Central memory CD4-positive, alpha-beta T cell (primary cell): ENCODE results near the gene PCTP.

ENCODE experiments used
- DNase-seq: peaks from one replicate; pipeline ENCODE4 v3.0.0; 2022

PCTP gene

DNA sequence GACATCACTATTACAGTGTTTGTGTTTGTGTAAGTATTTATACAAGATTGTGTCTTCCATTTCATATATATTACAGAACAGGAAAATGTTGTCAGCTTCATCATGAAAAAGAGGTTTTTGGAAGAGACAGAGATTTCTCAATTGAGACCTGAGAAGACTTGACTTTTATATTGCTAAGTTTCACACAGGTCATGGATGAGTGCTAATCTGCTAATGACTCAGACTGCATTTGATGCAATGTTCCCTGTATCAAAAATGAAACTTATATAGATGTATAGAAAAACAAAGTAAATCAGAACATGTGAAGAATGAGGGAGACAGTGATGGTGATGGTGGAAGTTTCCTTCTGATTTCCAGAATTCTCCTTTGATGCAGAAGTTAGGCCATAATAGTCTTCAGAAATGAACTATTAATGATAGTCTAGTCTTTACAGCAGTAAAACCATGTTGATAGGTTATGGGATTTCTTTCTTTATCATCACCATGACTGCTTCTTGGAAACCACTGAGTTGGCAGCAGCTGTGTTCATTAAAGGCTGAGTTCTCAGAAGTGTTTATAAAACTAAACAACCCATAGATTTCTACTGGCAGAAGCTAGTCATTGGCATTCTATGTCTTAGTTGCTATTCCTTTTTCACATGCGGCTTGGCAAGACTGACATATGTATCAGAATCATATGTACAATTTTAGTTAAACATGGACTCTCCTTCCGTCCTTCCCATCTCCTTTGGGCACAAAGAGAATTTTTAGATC, 56.1 kb downstream of the PCTP start:
- no peak for DNase-seq

DNA sequence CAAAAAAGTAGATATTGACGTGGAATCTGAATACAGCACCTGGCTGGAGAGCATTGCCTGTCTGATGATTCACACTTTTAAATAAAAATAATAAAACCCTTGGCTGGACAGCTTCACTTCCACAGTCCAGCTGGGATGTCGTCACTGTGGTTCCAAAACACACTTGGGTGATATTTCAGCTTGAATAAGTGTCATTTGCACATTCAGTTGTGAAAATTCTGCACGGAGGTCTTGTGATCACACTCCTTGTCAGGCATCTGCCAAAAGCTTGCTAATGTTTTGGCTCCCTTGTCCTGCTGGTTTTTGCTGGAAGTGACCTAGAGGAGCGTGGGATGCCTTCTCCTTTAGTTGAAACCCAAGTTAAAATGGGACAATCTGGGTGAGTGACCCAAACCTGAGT, 60.7 kb downstream of the PCTP start:
- DNase-seq, result no peak

DNA sequence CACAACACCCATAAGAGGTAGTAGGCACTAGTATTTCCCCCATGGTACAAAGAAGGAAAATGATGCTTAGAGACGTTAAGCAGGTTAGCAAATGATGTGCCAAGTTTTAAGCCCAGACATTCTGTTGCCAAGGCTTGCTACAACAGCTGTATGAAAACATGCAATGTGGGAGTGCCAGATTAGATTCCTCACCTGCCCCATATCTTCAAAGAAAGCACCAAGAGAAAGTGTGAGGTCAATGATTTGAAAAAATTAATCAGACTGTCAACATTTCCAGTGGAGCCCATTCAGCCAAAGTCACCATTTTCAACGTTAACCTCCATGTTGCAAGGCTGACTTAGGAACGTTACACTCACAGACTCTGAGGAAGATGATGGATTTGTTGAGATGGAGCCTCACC, 61.5 kb downstream of the PCTP start:
- DNase-seq, result no peak

DNA sequence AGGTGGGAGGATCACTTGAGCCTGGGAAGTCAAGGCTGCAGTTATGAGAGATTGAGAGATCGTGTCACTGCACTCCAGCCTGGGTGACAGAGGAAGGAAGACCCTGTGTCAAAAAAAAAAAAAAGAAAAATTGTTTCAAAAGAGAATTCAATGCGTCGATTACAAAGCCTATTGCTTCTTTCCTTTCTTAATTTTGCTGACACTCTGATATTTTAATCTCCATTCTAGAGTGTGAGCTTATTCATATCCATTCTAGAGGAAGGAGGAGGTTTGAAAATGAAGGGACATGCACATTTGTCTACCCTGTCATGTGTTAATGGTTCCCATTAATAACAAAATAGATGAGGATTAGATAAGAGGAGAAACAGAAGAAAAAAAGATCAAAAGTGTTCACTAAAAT, 63.1 kb downstream of the PCTP start:
- no peak for DNase-seq

DNA sequence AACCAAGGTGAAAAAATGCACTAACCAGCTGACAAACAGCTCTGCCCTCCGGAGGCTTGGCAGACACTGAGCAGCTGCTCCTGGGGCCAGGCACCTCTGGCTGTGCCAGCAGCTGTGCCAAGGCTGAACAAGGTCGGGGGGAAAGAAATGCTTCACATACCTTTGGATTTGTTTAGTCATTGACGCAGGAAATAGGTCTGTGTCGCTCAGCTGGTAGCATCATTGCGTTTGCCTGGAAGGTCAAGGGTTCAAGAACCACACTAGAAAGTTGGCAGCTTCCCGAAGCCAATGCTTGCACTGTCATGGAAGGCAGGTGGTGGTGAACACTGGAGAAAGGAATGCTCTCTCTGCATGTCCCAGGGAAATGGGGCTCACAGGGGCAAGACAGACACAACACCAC, 63.5 kb downstream of the PCTP start:
- DNase-seq, result no peak

DNA sequence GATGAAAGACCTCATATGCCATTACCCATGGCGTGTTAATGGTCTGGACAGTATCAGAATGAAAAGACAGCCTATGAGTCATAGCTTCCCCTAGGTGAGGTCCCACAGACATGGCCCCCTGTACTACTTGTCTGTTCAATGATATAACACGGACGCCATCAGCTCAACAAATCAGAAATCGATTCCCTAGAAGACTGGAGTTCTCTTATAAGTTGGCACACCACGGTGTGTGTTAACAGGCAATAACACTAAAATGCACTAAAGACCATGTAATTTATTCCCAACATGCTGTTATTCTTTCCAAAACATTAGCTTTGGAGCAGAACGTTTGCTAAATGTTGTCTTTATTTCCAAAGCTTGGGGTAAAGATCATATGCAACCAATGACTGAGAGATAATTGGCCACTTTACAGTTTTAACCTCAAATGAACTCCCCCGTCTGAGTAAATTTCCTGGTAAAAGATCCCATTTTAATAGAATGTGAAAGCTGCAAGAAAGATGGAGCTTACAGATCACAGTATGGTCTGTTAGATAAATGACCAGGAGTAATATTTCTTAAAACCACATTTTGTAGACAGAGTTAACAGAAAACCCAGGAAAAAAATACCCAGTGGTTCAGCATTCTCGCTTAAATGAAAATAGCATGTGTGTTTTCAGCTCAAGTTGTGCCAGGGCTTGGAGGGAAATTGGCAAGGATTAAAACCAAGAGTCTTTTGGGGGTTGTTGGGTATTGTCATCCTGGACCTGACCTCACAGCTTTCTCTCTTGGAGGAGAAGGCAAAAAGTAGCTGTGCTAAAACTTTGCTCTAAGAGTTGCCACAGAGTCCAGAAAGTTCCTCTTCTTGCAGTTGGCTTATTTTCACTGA, 65.9 kb downstream of the PCTP start:
- DNase-seq, result no peak

DNA sequence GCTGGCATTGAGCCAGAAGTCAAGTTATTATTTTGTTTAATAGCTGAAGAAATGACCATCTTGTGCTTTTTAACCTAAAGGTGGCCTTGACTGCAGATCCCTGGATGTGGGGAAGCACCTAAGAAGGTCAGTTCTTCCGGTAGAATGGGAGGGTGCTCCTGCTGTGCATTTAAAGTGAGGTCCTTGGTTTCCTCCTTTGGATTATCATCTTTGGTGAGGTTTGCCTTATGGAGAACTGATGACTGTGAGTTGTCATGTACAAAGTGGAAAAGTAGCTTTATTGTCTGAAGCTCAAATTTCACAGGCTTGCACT, 66.5 kb downstream of the PCTP start:
- no peak for DNase-seq

DNA sequence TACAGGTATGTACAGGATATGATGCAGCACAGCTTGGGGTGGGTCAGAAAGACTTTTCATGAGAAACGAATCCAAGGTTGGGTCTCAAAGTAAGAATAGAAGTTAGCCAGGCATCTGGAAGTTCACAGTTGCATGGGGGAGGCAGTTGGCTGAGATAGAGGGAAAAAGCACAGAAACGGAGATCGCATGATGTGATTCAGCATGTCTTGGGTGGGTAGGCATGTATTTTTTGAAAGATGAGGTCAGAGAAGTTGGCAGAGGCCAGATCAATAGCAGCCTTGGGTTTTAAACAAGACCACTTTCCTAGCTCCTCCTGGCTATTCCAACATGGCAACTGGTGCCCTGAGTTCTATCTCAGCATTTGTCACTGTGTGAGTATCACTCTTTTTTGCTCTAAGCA, 67.2 kb downstream of the PCTP start:
- no peak for DNase-seq

DNA sequence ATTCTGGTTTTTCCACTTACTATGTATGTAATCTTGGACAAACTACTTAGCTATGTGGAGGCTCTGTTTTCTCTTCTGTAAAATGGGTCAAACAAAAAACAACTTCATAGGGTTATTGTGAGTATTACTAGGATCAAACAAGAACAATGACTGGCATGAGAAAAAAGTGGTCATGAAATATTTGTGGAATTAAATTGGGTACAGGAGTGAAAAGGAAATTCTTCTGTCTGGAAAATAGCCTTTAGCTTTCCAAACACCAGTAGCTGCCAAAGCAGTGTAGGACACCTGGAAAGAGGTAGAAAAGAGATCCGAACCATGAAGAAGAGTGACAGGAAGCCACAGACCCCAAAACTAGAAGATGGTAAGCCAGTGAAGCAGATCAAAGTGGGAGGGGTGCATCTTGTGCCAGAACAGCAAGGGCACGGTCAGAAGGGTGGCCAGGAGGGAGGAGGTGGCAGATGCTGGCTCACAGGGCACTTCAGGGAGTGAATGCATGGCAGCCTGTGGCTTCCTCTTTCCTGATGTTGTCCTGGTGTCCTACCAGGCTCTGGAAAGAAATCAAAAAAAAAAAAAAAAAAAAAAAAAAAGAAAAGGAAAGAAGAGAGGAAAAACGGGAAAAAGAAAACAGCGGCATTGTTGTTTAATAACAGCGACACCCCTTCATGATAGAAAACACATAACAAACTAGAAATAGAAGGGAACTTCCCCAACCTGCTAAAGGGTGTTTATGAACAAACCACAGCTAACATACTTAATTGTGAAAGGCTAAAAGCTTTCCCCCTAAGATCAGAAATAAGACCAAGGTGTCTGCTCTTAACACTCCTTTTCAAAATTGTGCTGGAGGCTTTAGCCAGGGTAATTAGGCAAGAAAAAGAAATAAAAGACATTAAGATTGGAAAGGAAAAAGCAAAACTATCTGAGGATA, 67.9 kb downstream of the PCTP start:
- no peak for DNase-seq

DNA sequence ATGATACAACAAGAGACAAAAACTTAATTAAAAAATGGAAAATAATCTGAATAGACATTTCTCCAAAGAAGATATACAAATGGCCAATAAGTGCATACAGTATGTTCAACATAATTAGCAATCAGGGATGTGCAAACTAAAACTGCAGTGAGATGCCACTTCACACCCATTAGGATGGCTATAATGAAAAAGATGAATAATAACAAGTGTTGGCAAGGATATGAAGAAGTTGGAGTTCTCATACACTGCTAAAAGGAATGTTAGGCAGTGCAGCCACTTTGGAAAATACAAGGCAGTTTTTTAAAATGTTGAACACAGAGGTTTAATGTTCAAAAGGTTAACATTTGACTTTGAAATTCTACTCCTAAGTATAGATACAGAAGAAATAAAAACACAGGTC, 69.8 kb downstream of the PCTP start:
- DNase-seq, result no peak

DNA sequence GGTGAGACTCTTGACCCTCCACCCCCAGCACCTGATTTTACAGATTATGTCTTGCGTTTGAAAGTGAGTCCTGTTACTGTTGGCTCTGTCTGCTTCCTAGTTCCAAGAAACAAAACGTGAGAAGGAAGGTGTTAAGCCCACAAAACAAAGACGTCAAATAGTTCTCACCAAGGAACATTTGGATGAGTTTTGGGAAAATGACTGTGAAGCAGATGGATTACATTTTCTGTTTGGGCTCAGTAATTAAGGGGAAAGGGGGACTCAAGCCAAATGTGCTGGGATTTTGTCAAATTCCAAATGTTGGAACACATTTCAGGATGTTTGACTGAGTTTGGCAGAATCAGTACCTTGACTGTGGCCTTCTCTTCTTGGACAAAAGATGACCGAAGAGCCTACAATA, 71.2 kb downstream of the PCTP start:
- DNase-seq, result no peak

DNA sequence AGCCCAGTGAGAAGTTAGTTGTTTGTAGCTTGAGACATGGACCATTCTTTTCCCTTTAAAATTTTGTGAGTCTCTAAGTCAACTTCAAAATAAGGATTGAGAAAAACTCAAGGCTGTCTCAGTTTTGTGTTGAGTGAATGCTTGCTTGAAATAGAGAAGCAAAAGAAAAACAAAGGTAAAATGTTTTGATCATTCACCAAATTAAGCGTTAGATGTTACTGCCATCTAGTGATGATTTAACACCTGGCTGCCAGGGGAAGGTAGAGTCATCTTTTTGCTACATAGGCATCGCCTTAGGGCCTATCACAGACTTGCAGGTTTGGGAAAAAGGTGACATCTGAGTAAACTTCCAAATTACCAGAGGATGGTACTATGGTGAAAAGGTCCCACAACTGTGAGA, 74.4 kb downstream of the PCTP start:
- no peak for DNase-seq
